ENCODE measurements around the gene PTGER1. TPM values are rescaled to one million over a fixed set of nuclear protein-coding genes. Genes with fewer than 3 reads are reported as not detected.

The PTGER1 gene
- total and polyA plus RNA-seq, 2 experiments from 2014 or later, result 0.57 TPM; not detected in 1

DNA sequence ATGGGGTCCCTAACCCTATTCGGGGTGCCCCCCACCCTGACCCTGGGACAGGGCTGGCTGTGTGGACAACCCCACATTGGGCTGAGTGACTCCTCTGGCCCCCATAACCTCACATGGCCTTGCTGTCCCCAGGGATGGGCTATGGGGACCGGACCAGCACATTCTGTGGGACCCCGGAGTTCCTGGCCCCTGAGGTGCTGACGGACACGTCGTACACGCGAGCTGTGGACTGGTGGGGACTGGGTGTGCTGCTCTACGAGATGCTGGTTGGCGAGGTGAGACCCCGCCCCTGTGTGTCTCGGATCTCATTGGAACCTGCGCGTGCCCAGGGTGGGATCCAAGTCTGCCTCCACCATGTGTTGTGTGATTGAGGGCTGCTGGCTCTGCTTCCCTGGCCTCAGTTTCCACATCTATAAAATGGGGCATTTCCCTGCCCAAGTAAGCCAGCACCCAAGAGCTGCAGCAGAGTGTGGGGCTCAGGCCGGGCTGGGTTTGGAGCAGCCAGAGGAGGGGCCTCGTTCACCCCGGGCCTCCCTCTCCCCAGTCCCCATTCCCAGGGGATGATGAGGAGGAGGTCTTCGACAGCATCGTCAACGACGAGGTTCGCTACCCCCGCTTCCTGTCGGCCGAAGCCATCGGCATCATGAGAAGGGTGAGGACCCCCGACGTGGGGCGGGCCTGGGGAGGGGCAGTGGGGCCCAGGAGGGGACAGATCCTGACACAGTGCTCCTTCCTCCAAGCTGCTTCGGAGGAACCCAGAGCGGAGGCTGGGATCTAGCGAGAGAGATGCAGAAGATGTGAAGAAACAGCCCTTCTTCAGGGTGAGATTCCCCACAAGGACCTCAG, 4.9 kb downstream of the PTGER1 start:
- no peaks in the 10 kb centered on the region for H3K79me2 ChIP-seq (replicated peaks; ENCODE audit: insufficient read depth)
- H3K4me2 ChIP-seq, result no peak overlapping the region
- H3K4me1 ChIP-seq (ENCODE audit: insufficient read depth), result peaks cover 3% of the 10 kb centered on the region; the same call in 1 of the 2 replicates
- peaks cover 16% of the 10 kb centered on the region for H3K4me1 Mint-ChIP-seq
- H3F3A ChIP-seq (replicated peaks; ENCODE audit: low read depth), result 0 out of 2 replicates have a peak, but pooled peaks cover 9% of the 10 kb centered on the region
- H3K36me3 Mint-ChIP-seq (ENCODE audit: low read depth), result peaks cover 22% of the 10 kb centered on the region
- H3K9me3 Mint-ChIP-seq, result no peaks in the 10 kb centered on the region
- peaks cover 18% of the 10 kb centered on the region for H3K27me3 ChIP-seq (ENCODE audit: insufficient read depth)
- H3K4me3 ChIP-seq, result no peak overlapping the region
- H3K9me2 ChIP-seq (ENCODE audit: insufficient read depth), result no peaks in the 10 kb centered on the region
- H2AFZ ChIP-seq, result no peak overlapping the region
- peaks cover 24% of the 10 kb centered on the region for H3K27me3 Mint-ChIP-seq (ENCODE audit: insufficient read depth, low read depth, poor library complexity)
- H3K36me3 ChIP-seq (ENCODE audit: insufficient read depth), result peaks cover 7% of the 10 kb centered on the region; the same call in 1 of the 2 replicates
- DNase-seq (ENCODE audit: low spot score) (no peak), ATAC-seq (no peak)
- TF ChIP-seq JUNB (IDR thresholded peaks at IDR 0.05; ENCODE audit: unreplicated experiment) (no peak), ZNF114 (CRISPR knock-in tag; IDR thresholded peaks at IDR 0.05) (no peak), NANOG (IDR thresholded peaks at IDR 0.05; ENCODE audit: borderline replicate concordance) (no peak), EZH2phosphoT487 (IDR thresholded peaks at IDR 0.05; ENCODE audit: unreplicated experiment) (no peak), ZNF331 (CRISPR knock-in tag; IDR thresholded peaks at IDR 0.05; ENCODE audit: low read depth) (no peak), STAT1 (IDR thresholded peaks at IDR 0.05; ENCODE audit: unreplicated experiment) (no peak)
- TF ChIP-seq, protein P1, sequence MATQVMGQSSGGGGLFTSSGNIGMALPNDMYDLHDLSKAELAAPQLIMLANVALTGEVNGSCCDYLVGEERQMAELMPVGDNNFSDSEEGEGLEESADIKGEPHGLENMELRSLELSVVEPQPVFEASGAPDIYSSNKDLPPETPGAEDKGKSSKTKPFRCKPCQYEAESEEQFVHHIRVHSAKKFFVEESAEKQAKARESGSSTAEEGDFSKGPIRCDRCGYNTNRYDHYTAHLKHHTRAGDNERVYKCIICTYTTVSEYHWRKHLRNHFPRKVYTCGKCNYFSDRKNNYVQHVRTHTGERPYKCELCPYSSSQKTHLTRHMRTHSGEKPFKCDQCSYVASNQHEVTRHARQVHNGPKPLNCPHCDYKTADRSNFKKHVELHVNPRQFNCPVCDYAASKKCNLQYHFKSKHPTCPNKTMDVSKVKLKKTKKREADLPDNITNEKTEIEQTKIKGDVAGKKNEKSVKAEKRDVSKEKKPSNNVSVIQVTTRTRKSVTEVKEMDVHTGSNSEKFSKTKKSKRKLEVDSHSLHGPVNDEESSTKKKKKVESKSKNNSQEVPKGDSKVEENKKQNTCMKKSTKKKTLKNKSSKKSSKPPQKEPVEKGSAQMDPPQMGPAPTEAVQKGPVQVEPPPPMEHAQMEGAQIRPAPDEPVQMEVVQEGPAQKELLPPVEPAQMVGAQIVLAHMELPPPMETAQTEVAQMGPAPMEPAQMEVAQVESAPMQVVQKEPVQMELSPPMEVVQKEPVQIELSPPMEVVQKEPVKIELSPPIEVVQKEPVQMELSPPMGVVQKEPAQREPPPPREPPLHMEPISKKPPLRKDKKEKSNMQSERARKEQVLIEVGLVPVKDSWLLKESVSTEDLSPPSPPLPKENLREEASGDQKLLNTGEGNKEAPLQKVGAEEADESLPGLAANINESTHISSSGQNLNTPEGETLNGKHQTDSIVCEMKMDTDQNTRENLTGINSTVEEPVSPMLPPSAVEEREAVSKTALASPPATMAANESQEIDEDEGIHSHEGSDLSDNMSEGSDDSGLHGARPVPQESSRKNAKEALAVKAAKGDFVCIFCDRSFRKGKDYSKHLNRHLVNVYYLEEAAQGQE (IDR thresholded peaks at IDR 0.05; ENCODE audit: unreplicated experiment), result no peak
- TF ChIP-seq, protein P2, sequence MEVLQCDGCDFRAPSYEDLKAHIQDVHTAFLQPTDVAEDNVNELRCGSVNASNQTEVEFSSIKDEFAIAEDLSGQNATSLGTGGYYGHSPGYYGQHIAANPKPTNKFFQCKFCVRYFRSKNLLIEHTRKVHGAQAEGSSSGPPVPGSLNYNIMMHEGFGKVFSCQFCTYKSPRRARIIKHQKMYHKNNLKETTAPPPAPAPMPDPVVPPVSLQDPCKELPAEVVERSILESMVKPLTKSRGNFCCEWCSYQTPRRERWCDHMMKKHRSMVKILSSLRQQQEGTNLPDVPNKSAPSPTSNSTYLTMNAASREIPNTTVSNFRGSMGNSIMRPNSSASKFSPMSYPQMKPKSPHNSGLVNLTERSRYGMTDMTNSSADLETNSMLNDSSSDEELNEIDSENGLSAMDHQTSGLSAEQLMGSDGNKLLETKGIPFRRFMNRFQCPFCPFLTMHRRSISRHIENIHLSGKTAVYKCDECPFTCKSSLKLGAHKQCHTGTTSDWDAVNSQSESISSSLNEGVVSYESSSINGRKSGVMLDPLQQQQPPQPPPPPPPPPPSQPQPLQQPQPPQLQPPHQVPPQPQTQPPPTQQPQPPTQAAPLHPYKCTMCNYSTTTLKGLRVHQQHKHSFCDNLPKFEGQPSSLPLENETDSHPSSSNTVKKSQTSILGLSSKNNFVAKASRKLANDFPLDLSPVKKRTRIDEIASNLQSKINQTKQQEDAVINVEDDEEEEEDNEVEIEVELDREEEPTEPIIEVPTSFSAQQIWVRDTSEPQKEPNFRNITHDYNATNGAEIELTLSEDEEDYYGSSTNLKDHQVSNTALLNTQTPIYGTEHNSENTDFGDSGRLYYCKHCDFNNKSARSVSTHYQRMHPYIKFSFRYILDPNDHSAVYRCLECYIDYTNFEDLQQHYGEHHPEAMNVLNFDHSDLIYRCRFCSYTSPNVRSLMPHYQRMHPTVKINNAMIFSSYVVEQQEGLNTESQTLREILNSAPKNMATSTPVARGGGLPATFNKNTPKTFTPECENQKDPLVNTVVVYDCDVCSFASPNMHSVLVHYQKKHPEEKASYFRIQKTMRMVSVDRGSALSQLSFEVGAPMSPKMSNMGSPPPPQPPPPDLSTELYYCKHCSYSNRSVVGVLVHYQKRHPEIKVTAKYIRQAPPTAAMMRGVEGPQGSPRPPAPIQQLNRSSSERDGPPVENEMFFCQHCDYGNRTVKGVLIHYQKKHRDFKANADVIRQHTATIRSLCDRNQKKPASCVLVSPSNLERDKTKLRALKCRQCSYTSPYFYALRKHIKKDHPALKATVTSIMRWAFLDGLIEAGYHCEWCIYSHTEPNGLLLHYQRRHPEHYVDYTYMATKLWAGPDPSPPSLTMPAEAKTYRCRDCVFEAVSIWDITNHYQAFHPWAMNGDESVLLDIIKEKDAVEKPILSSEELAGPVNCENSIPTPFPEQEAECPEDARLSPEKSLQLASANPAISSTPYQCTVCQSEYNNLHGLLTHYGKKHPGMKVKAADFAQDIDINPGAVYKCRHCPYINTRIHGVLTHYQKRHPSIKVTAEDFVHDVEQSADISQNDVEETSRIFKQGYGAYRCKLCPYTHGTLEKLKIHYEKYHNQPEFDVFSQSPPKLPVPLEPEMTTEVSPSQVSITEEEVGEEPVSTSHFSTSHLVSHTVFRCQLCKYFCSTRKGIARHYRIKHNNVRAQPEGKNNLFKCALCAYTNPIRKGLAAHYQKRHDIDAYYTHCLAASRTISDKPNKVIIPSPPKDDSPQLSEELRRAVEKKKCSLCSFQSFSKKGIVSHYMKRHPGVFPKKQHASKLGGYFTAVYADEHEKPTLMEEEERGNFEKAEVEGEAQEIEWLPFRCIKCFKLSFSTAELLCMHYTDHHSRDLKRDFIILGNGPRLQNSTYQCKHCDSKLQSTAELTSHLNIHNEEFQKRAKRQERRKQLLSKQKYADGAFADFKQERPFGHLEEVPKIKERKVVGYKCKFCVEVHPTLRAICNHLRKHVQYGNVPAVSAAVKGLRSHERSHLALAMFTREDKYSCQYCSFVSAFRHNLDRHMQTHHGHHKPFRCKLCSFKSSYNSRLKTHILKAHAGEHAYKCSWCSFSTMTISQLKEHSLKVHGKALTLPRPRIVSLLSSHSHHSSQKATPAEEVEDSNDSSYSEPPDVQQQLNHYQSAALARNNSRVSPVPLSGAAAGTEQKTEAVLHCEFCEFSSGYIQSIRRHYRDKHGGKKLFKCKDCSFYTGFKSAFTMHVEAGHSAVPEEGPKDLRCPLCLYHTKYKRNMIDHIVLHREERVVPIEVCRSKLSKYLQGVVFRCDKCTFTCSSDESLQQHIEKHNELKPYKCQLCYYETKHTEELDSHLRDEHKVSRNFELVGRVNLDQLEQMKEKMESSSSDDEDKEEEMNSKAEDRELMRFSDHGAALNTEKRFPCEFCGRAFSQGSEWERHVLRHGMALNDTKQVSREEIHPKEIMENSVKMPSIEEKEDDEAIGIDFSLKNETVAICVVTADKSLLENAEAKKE (CRISPR knock-in tag; IDR thresholded peaks at IDR 0.05), result no peak
- TF ChIP-seq, protein P3, sequence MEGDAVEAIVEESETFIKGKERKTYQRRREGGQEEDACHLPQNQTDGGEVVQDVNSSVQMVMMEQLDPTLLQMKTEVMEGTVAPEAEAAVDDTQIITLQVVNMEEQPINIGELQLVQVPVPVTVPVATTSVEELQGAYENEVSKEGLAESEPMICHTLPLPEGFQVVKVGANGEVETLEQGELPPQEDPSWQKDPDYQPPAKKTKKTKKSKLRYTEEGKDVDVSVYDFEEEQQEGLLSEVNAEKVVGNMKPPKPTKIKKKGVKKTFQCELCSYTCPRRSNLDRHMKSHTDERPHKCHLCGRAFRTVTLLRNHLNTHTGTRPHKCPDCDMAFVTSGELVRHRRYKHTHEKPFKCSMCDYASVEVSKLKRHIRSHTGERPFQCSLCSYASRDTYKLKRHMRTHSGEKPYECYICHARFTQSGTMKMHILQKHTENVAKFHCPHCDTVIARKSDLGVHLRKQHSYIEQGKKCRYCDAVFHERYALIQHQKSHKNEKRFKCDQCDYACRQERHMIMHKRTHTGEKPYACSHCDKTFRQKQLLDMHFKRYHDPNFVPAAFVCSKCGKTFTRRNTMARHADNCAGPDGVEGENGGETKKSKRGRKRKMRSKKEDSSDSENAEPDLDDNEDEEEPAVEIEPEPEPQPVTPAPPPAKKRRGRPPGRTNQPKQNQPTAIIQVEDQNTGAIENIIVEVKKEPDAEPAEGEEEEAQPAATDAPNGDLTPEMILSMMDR (conservative IDR thresholded peaks at IDR 0.05; ENCODE audit: low read depth in 2 of 2), result no peak
- no peak overlapping the region for H3K27ac ChIP-seq (ENCODE audit: low read depth)
- no peak overlapping the region for H3K27ac Mint-ChIP-seq
- H4K20me1 ChIP-seq (replicated peaks; ENCODE audit: insufficient read depth), result no peaks in the 10 kb centered on the region; the same call in 1 of the 2 replicates
- H3K4me3 Mint-ChIP-seq, result no peak overlapping the region

All from GM23338 (cell line).